Colonic mucosa (tissue), 4 donors: ENCODE measurements around the gene CYP4F2. TPM values are rescaled to one million over a fixed set of nuclear protein-coding genes. Genes with fewer than 3 reads are reported as not detected.
"Not testable (repeated sequence)": the region's sequence is repeated elsewhere in the genome, so short reads cannot be mapped to it uniquely, and the experiment has no call there.

ENCODE experiments used
- DNase-seq: peaks from one replicate; pipeline ENCODE4 v3.0.0-alpha.2; 2020
- H3K27ac ChIP-seq: fragments of 200-600 bp; one replicate; pipeline ENCODE4 v1.8.0; 2021
- H3K27me3 ChIP-seq: fragments of 200-600 bp; one replicate; pipeline ENCODE4 v1.8.0; 2021
- H3K36me3 ChIP-seq: fragments of 200-600 bp; one replicate; pipeline ENCODE4 v1.8.0; 2021
- H3K4me1 ChIP-seq: fragments of 200-600 bp; one replicate; pipeline ENCODE4 v1.8.0; 2021; ENCODE audit warnings: mild to moderate bottlenecking
- H3K4me3 ChIP-seq: fragments of 200-600 bp; one replicate; pipeline ENCODE4 v1.8.0; 2021
- H3K9ac ChIP-seq, 2 donors: one replicate each; pipeline ENCODE4 v1.7.0; 2013; ENCODE audit warnings: control low read depth in 2 of 2, low read depth in 2 of 2, low read length in 2 of 2
- H3K9me3 ChIP-seq: fragments of 200-600 bp; one replicate; pipeline ENCODE4 v1.8.0; 2021
- intact Hi-C: fragments of 100-400 bp; cut with DNase I; formaldehyde crosslinking; loops from one replicate; pipeline ENCODE4 v1.14.1; 2022
- total RNA-seq, 2 donors: library from RNA; stranded (reverse); fragmentation: NEBNext Ultra II Directional in 1 of 2; extraction: Animal tissue kit (Norgen Biotek cat#: 25700) in 1 of 2; gene quantifications; one replicate each; pipeline ENCODE4 v1.2.1, GENCODE V29; 2021
- TF ChIP-seq, protein P1 (sequence below): fragments of 200-600 bp; IDR thresholded peaks from one replicate; pipeline ENCODE4 v1.8.0; 2022; ENCODE audit warnings: antibody characterized with exemption, mild to moderate bottlenecking
- donor health status: healthy.
- donor health status: DM: no; HTN: no; CAD: no.
- donor health status: DM: no; HTN: no; CAD: no.

The CYP4F2 gene
- total RNA-seq, 2 donors from 2014 or later: 3.9 to 7.0 TPM

DNA sequence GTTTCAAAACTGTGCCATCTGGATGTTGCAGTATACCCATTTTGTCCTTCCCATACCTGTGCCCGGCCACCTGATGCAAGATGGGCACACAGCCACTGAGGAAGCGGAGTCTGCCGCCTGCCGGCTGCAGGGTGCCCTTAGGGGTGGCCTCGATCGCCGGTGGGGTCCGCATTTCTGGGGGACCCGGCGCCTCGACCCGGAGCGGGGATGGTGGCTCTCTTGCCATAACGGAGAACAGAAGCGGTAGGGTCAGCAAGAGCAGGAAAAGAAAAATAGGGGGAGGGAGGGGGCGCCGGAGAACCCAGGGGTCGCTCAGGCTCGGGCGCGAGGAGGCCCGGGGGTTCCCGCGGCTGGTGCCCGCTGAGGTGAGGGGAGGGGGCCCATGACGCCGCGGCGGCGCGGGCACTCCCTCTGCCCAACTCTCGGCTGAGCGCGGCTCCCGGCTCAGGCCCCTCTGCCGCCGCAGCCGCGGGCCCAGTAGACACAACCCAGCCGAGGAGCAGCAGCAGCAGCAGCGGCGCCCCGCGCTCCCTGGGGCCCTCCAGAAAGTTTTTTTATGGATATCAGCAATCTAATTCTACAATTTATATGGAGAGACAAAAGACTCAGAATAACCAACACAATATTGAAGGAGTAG is 13.8 kb upstream of the CYP4F2 start:
- DNase-seq: no peak
- no peaks in the 10 kb centered on the region for H3K36me3 ChIP-seq
- intact Hi-C loops: no loop called here
- TF ChIP-seq, protein P1, sequence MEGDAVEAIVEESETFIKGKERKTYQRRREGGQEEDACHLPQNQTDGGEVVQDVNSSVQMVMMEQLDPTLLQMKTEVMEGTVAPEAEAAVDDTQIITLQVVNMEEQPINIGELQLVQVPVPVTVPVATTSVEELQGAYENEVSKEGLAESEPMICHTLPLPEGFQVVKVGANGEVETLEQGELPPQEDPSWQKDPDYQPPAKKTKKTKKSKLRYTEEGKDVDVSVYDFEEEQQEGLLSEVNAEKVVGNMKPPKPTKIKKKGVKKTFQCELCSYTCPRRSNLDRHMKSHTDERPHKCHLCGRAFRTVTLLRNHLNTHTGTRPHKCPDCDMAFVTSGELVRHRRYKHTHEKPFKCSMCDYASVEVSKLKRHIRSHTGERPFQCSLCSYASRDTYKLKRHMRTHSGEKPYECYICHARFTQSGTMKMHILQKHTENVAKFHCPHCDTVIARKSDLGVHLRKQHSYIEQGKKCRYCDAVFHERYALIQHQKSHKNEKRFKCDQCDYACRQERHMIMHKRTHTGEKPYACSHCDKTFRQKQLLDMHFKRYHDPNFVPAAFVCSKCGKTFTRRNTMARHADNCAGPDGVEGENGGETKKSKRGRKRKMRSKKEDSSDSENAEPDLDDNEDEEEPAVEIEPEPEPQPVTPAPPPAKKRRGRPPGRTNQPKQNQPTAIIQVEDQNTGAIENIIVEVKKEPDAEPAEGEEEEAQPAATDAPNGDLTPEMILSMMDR: no peak
- no peaks in the 10 kb centered on the region for H3K4me1 ChIP-seq
- no peaks in the 10 kb centered on the region for H3K9me3 ChIP-seq
- no peak overlapping the region for H3K27ac ChIP-seq
- no peak overlapping the region for H3K9ac ChIP-seq
- no peak overlapping the region for H3K4me3 ChIP-seq
- H3K27me3 ChIP-seq: no peaks in the 10 kb centered on the region

DNA sequence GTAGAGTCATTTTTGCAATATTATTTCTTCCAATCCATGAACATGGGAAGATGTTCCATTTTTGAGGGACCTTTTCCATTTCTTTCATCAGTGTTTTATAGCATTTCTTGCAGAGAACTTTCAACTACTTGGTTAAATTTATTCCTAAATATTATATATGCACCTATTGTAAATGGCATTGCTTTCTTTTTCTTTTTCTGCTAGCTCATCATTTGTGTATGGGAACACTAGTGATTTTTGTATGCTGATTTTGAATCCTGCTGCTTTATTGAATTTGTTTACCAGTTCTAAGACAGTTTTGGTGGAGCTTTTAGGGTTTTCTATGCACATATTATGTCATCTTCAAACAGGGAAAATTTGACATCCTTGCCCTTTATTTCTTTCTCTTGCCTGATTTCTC is 7.2 kb upstream of the CYP4F2 start:
- H3K9ac ChIP-seq: no peak overlapping the region
- DNase-seq: no peak
- no peak overlapping the region for H3K4me3 ChIP-seq
- H3K4me1 ChIP-seq: no peaks in the 10 kb centered on the region
- H3K27me3 ChIP-seq: no peaks in the 10 kb centered on the region
- TF ChIP-seq, protein P1: no peak
- no peak overlapping the region for H3K27ac ChIP-seq
- intact Hi-C loops: no loop called here
- no peaks in the 10 kb centered on the region for H3K9me3 ChIP-seq
- H3K36me3 ChIP-seq: no peaks in the 10 kb centered on the region

DNA sequence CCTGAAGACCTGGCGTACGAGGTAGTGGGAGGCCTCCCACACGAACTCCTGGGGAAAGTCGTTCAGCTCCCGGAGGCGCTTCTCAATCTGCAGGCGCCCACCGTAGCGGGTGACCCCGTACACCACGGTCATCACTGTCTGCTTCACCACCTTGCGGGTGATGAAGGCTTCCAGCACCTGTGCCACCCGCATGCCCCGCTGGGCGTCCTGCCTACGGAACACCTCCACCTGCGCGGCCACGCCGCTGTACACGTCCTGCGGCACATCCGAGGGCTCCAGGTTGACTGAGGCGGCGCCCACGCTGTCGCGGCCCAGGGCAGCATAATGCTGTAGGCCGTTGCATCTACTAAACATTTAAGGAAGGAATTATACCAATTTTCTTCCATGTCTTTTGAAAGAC is 5.0 kb upstream of the CYP4F2 start:
- DNase-seq, H3K27me3 ChIP-seq, H3K36me3 ChIP-seq, H3K9ac ChIP-seq, intact Hi-C loops, H3K27ac ChIP-seq, H3K4me1 ChIP-seq, H3K4me3 ChIP-seq, H3K9me3 ChIP-seq: not testable (repeated sequence)

DNA sequence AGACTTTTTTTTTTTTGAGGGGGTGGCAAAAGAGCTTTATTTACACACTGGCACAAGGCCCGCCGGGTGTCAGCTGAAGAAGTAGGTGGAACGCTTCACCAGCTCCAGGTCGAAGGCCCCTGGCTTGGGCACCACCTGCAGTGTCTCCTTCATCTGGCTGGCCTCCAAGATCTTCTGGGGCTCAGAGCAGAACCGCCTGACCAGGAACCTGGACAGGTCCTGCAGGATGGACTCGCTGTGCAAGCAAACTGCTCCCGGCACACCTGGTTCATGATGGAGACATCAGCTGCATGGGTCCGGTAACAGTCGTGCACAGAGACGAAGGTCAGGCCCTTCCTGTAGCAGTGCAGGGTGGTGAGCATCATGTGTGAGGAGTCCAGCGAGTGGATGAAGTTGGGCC is 4.4 kb upstream of the CYP4F2 start:
- intact Hi-C loops: no loop called here
- H3K27me3 ChIP-seq: no peaks in the 10 kb centered on the region
- no peaks in the 10 kb centered on the region for H3K36me3 ChIP-seq
- no peak overlapping the region for H3K9ac ChIP-seq
- TF ChIP-seq, protein P1: no peak
- H3K4me1 ChIP-seq: no peaks in the 10 kb centered on the region
- H3K9me3 ChIP-seq: no peaks in the 10 kb centered on the region
- H3K27ac ChIP-seq: no peak overlapping the region
- H3K4me3 ChIP-seq: no peak overlapping the region
- no peak for DNase-seq

DNA sequence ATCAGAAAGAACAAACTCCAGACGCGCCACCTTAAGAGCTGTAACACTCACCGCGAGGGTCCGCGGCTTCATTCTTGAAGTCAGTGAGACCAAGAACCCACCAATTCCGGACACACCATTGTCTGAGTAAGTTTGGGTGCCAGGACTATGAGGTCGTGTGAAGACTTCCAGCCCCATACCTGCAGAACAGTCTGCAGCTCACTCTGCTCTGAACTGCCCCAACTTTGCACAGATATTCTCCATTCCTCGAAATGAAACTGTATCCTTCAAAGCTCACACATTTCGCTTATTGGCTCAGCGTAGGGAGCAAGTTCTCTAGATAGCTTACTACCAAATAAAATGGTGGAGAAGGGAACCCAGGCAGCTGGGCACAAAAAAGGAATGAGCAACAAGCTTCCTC is 2.6 kb upstream of the CYP4F2 start:
- Histone ChIP-seq H3K4me1 (no peaks in the 10 kb centered on the region), H3K36me3 (no peaks in the 10 kb centered on the region), H3K27me3 (no peaks in the 10 kb centered on the region), H3K9me3 (no peaks in the 10 kb centered on the region), H3K27ac (no peak overlapping the region), H3K9ac (no peak overlapping the region), H3K4me3 (no peak overlapping the region)
- TF ChIP-seq, protein P1: no peak
- DNase-seq: no peak
- intact Hi-C loops: no loop called here

DNA sequence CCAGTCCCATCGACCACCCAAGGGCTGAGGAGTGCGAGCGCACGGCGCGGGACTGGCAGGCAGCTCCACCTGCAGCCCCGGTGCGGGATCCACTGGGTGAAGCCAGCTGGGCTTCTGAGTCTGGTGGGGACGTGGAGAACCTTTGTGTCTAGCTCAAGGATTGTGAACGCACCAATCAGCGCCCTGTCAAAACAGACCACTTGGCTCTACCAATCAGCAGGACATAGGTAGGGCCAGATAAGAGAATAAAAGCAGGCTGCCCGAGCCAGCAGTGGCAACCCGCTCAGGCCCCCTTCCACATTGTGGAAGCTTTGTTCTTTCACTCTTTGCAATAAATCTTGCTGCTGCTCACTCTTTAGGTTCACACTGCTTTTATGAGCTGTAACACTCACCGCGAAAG is 2.2 kb upstream of the CYP4F2 start:
- H3K9me3 ChIP-seq, H3K36me3 ChIP-seq, H3K27me3 ChIP-seq, intact Hi-C loops, H3K4me3 ChIP-seq, H3K4me1 ChIP-seq, DNase-seq, H3K27ac ChIP-seq, H3K9ac ChIP-seq: not testable (repeated sequence)

DNA sequence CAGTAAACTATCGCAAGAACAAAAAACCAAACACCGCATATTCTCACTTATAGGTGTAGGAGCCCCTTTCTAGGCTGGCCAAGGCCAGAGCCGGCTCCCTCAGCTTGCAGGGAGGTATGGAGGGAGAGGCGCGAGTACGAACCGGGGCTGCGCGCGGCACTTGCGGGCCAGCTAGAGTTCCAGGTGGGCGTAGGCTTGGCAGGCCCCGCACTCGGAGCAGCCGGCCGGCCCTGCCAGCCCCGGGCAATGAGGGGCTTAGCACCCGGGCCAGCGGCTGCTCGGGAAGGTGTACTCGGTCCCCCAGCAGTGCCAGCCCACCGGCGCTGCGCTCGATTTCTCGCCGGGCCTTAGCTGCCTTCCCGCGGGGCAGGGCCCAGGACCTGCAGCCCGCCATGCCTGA is 1.7 kb upstream of the CYP4F2 start:
- intact Hi-C loops, H3K4me1 ChIP-seq, H3K4me3 ChIP-seq, H3K9me3 ChIP-seq, H3K36me3 ChIP-seq, H3K27me3 ChIP-seq, DNase-seq, H3K27ac ChIP-seq, H3K9ac ChIP-seq: not testable (repeated sequence)
